Activated naive CD8-positive, alpha-beta T cell treated with anti-CD3 and anti-CD28 coated beads, Interleukin-2, amount 10 ng/mL, durations not matched to agents 7 days and 5 days (primary cell): ENCODE measurements around the gene OAF. TPM values are rescaled to one million over a fixed set of nuclear protein-coding genes. Genes with fewer than 3 reads are reported as not detected.
A peak's percentile ranks its signal among the peaks of the same experiment; 100 is the strongest.

Experiments used
- ATAC-seq: fragments of 150-1000 bp; cut with Tn5 transposase; one replicate; pipeline ENCODE4 v1.10.0; 2021; ENCODE audit warnings: low read depth, moderate library complexity
- POLR2A ChIA-PET: fragments of 350-600 bp; sonication (Branson Sonifier 250); formaldehyde crosslinking; loops from one replicate; lab custom pipeline; 2021; ENCODE audit warnings: antibody characterized with exemption; lab: Charles Lee
- DNase-seq: peaks from one replicate; pipeline ENCODE4 v3.0.0; 2021
- H3K27ac Mint-ChIP-seq: one replicate; pipeline ENCODE4 v1.8.0; 2022; ENCODE audit warnings: mild to moderate bottlenecking, mixed read lengths
- H3K27me3 Mint-ChIP-seq: one replicate; pipeline ENCODE4 v1.8.0; 2022; ENCODE audit warnings: mild to moderate bottlenecking, moderate library complexity, mixed read lengths
- H3K36me3 Mint-ChIP-seq: one replicate; pipeline ENCODE4 v1.8.0; 2021; ENCODE audit warnings: mild to moderate bottlenecking, mixed read lengths
- H3K4me1 Mint-ChIP-seq: one replicate; pipeline ENCODE4 v1.8.0; 2021; ENCODE audit warnings: mixed read lengths
- H3K4me3 Mint-ChIP-seq: one replicate; pipeline ENCODE4 v1.8.0; 2022; ENCODE audit warnings: mild to moderate bottlenecking, moderate library complexity, mixed read lengths
- H3K9me3 Mint-ChIP-seq: one replicate; pipeline ENCODE4 v1.8.0; 2021; ENCODE audit warnings: mixed read lengths
- total RNA-seq, 2 experiments: library from RNA; stranded (reverse); gene quantifications; one replicate each; pipeline ENCODE4 v1.2.3, GENCODE V29; 2021

The OAF gene
- total RNA-seq, 2 experiments from 2014 or later = 2.4 to 5.5 TPM

- H3K36me3 Mint-ChIP-seq = no peaks in the 10 kb centered on the region
- H3K27ac Mint-ChIP-seq = no peak overlapping the region
- H3K4me1 Mint-ChIP-seq = peaks cover 5% of the 10 kb centered on the region
- H3K9me3 Mint-ChIP-seq = no peaks in the 10 kb centered on the region
- H3K4me3 Mint-ChIP-seq = no peak overlapping the region
- no peak for ATAC-seq
- POLR2A ChIA-PET = no interaction called here
- peaks cover 4% of the 10 kb centered on the region for H3K27me3 Mint-ChIP-seq
- DNase-seq = no peak
These were observed 6.7 kb downstream of the OAF start for GRCh38 chr11:120217526-120217925.

GRCh38 chr11:120217941-120218694 is 7.3 kb downstream of the OAF start:
- no peaks in the 10 kb centered on the region for H3K36me3 Mint-ChIP-seq
- H3K4me3 Mint-ChIP-seq = no peak overlapping the region
- POLR2A ChIA-PET = no interaction called here
- peaks cover 5% of the 10 kb centered on the region for H3K4me1 Mint-ChIP-seq
- no peak for ATAC-seq
- no peaks in the 10 kb centered on the region for H3K9me3 Mint-ChIP-seq
- H3K27ac Mint-ChIP-seq = no peak overlapping the region
- DNase-seq = no peak
- peaks cover 2% of the 10 kb centered on the region for H3K27me3 Mint-ChIP-seq

GRCh38 chr11:120218695-120219033 is 7.8 kb downstream of the OAF start:
- Mint-ChIP-seq H3K4me1 (peaks cover 5% of the 10 kb centered on the region), H3K27ac (no peak overlapping the region), H3K9me3 (no peaks in the 10 kb centered on the region), H3K4me3 (no peak overlapping the region), H3K36me3 (no peaks in the 10 kb centered on the region), H3K27me3 (no peaks in the 10 kb centered on the region)
- ATAC-seq (no peak), DNase-seq (no peak)
- POLR2A ChIA-PET = no interaction called here

- POLR2A ChIA-PET = no interaction called here
- ATAC-seq (no peak), DNase-seq (no peak)
- Mint-ChIP-seq H3K9me3 (no peaks in the 10 kb centered on the region), H3K4me3 (no peak overlapping the region), H3K27me3 (no peaks in the 10 kb centered on the region), H3K27ac (no peak overlapping the region), H3K4me1 (peaks cover 6% of the 10 kb centered on the region), H3K36me3 (no peaks in the 10 kb centered on the region)
These were observed 8.6 kb downstream of the OAF start for GRCh38 chr11:120219232-120219937.

- DNase-seq = no peak
- peaks cover 14% of the 10 kb centered on the region for H3K4me1 Mint-ChIP-seq
- H3K36me3 Mint-ChIP-seq = no peaks in the 10 kb centered on the region
- H3K27me3 Mint-ChIP-seq = no peaks in the 10 kb centered on the region
- no peak for ATAC-seq
- H3K9me3 Mint-ChIP-seq = no peaks in the 10 kb centered on the region
- POLR2A ChIA-PET = no interaction called here
- no peak overlapping the region for H3K27ac Mint-ChIP-seq
- H3K4me3 Mint-ChIP-seq = no peak overlapping the region
These were observed 9.3 kb downstream of the OAF start for GRCh38 chr11:120219938-120220746.

GRCh38 chr11:120220747-120221037 is 9.9 kb downstream of the OAF start:
- Mint-ChIP-seq H3K4me1 (peaks cover 16% of the 10 kb centered on the region), H3K4me3 (no peak overlapping the region), H3K27ac (no peak overlapping the region), H3K27me3 (no peaks in the 10 kb centered on the region), H3K9me3 (no peaks in the 10 kb centered on the region), H3K36me3 (no peaks in the 10 kb centered on the region)
- no peak for ATAC-seq
- POLR2A ChIA-PET = no interaction called here
- no peak for DNase-seq

GRCh38 chr11:120221115-120221752 is 10.4 kb downstream of the OAF start:
- no peak for ATAC-seq
- Mint-ChIP-seq H3K4me1 (peaks cover 18% of the 10 kb centered on the region), H3K4me3 (no peak overlapping the region), H3K27me3 (peaks cover 2% of the 10 kb centered on the region), H3K27ac (no peak overlapping the region), H3K9me3 (no peaks in the 10 kb centered on the region), H3K36me3 (no peaks in the 10 kb centered on the region)
- POLR2A ChIA-PET = interaction anchor here (0.5 kb wide), 1 partner anchor 11 kb away, joined by 3 read pairs; no protein-coding TSS in a partner anchor
- no peak for DNase-seq

- Mint-ChIP-seq H3K36me3 (no peaks in the 10 kb centered on the region), H3K4me1 (peaks cover 18% of the 10 kb centered on the region), H3K27me3 (peaks cover 2% of the 10 kb centered on the region), H3K4me3 (no peak overlapping the region), H3K9me3 (no peaks in the 10 kb centered on the region), H3K27ac (no peak overlapping the region)
- ATAC-seq = no peak
- no peak for DNase-seq
- POLR2A ChIA-PET = no interaction called here
These were observed 12.1 kb downstream of the OAF start for GRCh38 chr11:120222916-120223315.

GRCh38 chr11:120223793-120224192 is 13.0 kb downstream of the OAF start:
- DNase-seq = no peak

GRCh38 chr11:120224361-120224760 is 13.5 kb downstream of the OAF start:
- Mint-ChIP-seq H3K27me3 (peaks cover 2% of the 10 kb centered on the region), H3K4me3 (no peak overlapping the region), H3K9me3 (no peaks in the 10 kb centered on the region), H3K27ac (no peak overlapping the region), H3K4me1 (peaks cover 18% of the 10 kb centered on the region), H3K36me3 (no peaks in the 10 kb centered on the region)
- no peak for ATAC-seq
- POLR2A ChIA-PET = no interaction called here
- DNase-seq = no peak

More at GRCh38 chr11:120223793-120224192, 13.0 kb downstream of the OAF start:
- H3K27ac Mint-ChIP-seq = no peak overlapping the region
- peaks cover 2% of the 10 kb centered on the region for H3K27me3 Mint-ChIP-seq
- ATAC-seq = no peak
- no peaks in the 10 kb centered on the region for H3K36me3 Mint-ChIP-seq
- POLR2A ChIA-PET = no interaction called here
- H3K9me3 Mint-ChIP-seq = no peaks in the 10 kb centered on the region
- peaks cover 18% of the 10 kb centered on the region for H3K4me1 Mint-ChIP-seq
- H3K4me3 Mint-ChIP-seq = no peak overlapping the region

- no peak overlapping the region for H3K27ac Mint-ChIP-seq
- H3K9me3 Mint-ChIP-seq = no peaks in the 10 kb centered on the region
- ATAC-seq = peak; percentile 48
- H3K4me3 Mint-ChIP-seq = no peak overlapping the region
- H3K4me1 Mint-ChIP-seq = peaks cover 18% of the 10 kb centered on the region
- H3K36me3 Mint-ChIP-seq = no peaks in the 10 kb centered on the region
- no peak for DNase-seq
- H3K27me3 Mint-ChIP-seq = peaks cover 2% of the 10 kb centered on the region
- POLR2A ChIA-PET = no interaction called here
These were observed 14.4 kb downstream of the OAF start for GRCh38 chr11:120224972-120225909.

GRCh38 chr11:120226242-120226641 is 15.4 kb downstream of the OAF start:
- Mint-ChIP-seq H3K4me3 (no peak overlapping the region), H3K4me1 (peaks cover 13% of the 10 kb centered on the region)

More at GRCh38 chr11:120226242-120226641, 15.4 kb downstream of the OAF start:
- Mint-ChIP-seq H3K36me3 (no peaks in the 10 kb centered on the region), H3K27me3 (peaks cover 2% of the 10 kb centered on the region), H3K9me3 (no peaks in the 10 kb centered on the region), H3K27ac (no peak overlapping the region)
- ATAC-seq = no peak
- DNase-seq = no peak
- POLR2A ChIA-PET = no interaction called here
